PFSK-1 (cell line): ENCODE measurements around the gene MOB3A.
A peak's percentile ranks its signal among the peaks of the same experiment; 100 is the strongest.

Experiments
- FOXP2 ChIP-seq: optimal IDR thresholded peaks from 2 replicates; pipeline ENCODE3; 2011; ENCODE audit warnings: borderline replicate concordance, control low read depth, inconsistent platforms; ENCODE audit not compliant: insufficient read depth; ENCODE audit errors: extremely low read length, extremely low read depth
- POLR2AphosphoS5 ChIP-seq: IDR thresholded peaks from 2 replicates; pipeline ENCODE4 v1.6.1; 2012; ENCODE audit warnings: low read depth, mild to moderate bottlenecking, control low read depth, low read length, moderate library complexity
- SIN3A ChIP-seq: IDR thresholded peaks from 2 replicates; pipeline ENCODE4 v1.6.1; 2012; ENCODE audit warnings: mild to moderate bottlenecking, low read length, moderate library complexity, borderline replicate concordance; ENCODE audit not compliant: insufficient read depth
- TAF1 ChIP-seq: IDR thresholded peaks from 2 replicates; pipeline ENCODE4 v1.6.1; 2012; ENCODE audit warnings: low read length, control low read depth, borderline replicate concordance; ENCODE audit not compliant: insufficient read depth
- TF ChIP-seq, protein P1 (sequence below), 2 experiments: IDR thresholded peaks; 2 replicates each; pipeline versions ENCODE4 v1.6.1 to v1.8.0; 2011 to 2012; ENCODE audit warnings: low read depth in 2 of 2, low read length in 2 of 2, control low read depth in 1 of 2, inconsistent platforms in 1 of 2, mild to moderate bottlenecking in 1 of 2, moderate library complexity in 1 of 2; ENCODE audit not compliant: insufficient read depth in 1 of 2

MOB3A gene

GRCh38 chr19:2033825-2034159 lies 62.3 kb downstream of the MOB3A start:
- TF ChIP-seq SIN3A (no peak), FOXP2 (no peak), POLR2AphosphoS5 (no peak), TAF1 (no peak)
- TF ChIP-seq, protein P1, sequence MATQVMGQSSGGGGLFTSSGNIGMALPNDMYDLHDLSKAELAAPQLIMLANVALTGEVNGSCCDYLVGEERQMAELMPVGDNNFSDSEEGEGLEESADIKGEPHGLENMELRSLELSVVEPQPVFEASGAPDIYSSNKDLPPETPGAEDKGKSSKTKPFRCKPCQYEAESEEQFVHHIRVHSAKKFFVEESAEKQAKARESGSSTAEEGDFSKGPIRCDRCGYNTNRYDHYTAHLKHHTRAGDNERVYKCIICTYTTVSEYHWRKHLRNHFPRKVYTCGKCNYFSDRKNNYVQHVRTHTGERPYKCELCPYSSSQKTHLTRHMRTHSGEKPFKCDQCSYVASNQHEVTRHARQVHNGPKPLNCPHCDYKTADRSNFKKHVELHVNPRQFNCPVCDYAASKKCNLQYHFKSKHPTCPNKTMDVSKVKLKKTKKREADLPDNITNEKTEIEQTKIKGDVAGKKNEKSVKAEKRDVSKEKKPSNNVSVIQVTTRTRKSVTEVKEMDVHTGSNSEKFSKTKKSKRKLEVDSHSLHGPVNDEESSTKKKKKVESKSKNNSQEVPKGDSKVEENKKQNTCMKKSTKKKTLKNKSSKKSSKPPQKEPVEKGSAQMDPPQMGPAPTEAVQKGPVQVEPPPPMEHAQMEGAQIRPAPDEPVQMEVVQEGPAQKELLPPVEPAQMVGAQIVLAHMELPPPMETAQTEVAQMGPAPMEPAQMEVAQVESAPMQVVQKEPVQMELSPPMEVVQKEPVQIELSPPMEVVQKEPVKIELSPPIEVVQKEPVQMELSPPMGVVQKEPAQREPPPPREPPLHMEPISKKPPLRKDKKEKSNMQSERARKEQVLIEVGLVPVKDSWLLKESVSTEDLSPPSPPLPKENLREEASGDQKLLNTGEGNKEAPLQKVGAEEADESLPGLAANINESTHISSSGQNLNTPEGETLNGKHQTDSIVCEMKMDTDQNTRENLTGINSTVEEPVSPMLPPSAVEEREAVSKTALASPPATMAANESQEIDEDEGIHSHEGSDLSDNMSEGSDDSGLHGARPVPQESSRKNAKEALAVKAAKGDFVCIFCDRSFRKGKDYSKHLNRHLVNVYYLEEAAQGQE (IDR thresholded peaks at IDR 0.05; ENCODE audit: insufficient read depth in 1 of 2, low read depth in 2 of 2, low read length in 2 of 2) = no peak

DNA sequence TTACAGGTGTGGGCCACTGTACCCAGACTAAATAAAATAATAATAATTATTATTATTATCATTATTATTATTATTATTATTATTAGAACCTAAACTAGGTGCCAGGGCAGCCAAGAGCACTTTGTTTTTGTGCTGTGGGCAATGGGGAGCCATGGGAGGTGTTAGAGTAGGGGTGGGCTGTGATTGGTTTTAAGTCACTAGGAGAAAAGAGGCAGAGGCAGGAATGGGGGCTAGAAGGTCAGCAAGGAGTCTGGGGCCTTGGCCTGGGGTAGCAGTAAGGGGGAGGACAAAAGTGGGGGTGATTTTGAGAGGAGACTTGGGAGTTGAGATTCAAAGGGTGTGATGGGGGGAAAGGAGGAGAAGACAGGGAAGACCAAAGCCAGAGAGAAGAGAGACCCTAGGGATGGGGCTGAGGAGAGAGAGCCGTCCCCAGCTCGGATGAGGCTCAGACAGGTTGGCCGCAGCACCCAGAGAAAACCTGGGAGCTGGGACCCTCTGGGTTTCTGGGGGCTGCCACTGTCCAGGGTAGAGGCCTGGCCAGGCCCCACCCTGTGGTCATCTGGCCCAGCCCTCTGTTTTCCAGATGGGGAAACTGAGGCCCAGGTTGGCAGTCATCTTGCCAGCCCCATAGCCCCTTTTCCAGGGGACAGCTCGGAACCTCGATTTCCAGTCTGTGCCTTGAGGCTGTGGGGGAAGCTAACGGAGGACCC lies 62.9 kb downstream of the MOB3A start:
- TF ChIP-seq POLR2AphosphoS5 = no peak
- TF ChIP-seq, protein P1 (IDR thresholded peaks at IDR 0.05; ENCODE audit: insufficient read depth in 1 of 2, low read depth in 2 of 2, low read length in 2 of 2) = no peak
- TF ChIP-seq TAF1 = no peak
- no peak for TF ChIP-seq SIN3A
- no peak for TF ChIP-seq FOXP2

DNA sequence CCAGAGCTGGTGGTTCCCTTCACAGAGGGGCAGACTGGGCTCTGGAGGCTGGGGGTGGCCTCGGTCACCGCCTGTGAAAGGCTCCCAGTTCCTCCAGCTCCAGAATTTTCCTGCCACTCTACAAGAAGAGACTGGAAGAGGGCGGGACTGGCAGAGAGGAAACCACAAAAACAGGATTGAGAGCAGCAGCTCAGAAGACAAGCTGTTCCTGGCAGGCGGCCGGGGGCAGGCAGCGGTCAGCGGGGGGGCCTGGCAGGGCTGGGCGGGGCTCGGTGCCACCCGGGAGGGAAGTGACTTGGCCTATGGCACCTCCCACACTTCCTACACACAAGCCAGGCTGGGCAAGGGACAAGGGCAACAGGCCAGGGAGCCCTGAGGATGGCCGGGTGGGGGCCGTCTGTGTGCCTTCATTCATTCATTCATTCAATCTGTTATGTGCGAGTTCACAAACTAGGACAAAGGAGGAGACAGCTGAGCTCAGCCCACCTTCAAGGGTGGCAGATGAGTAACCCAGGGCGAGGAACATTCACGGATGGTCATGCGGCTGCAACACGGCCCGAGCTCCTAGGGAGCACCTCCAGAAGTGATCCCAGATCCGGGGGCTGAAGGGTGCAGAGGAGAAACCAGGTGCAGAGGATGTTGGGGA lies 63.7 kb downstream of the MOB3A start:
- TF ChIP-seq FOXP2 (peak; percentile 47), SIN3A (no peak)

GRCh38 chr19:2027361-2027760 lies 68.8 kb downstream of the MOB3A start:
- TF ChIP-seq SIN3A = no peak
- TF ChIP-seq TAF1 = no peak
- TF ChIP-seq, protein P1 (IDR thresholded peaks at IDR 0.05; ENCODE audit: insufficient read depth in 1 of 2, low read depth in 2 of 2, low read length in 2 of 2) = no peak
- TF ChIP-seq POLR2AphosphoS5 = no peak
- no peak for TF ChIP-seq FOXP2

DNA sequence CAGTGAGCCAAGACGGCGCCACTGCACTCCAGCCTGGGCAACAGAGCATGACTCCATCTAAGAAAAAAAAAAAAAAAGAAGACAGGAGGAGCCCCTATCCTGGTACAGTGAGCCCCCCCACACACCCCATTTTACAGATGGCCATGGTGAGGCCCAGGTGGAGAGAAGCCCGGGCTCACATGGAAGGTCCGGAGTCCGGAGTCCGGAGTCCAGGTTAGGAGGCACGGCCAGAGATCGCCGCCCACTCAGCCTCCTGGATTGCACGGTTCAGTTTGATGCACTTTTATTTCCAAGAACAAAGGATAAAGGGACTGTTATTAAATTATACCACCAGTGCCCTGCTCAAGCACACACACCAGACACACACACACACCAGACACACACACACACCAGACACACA lies 69.4 kb downstream of the MOB3A start:
- TF ChIP-seq POLR2AphosphoS5 (no peak), FOXP2 (no peak), TAF1 (no peak), SIN3A (no peak)
- TF ChIP-seq, protein P1 (IDR thresholded peaks at IDR 0.05; ENCODE audit: insufficient read depth in 1 of 2, low read depth in 2 of 2, low read length in 2 of 2) = no peak
